A549 (cell line): ENCODE measurements around the gene MB21D2. TPM values are rescaled to one million over a fixed set of nuclear protein-coding genes. Genes with fewer than 3 reads are reported as not detected.

Source experiments
- ATAC-seq, 2 experiments: fragments of 200-7000 bp in 1 of 2; fragments of >200 bp in 1 of 2; cut with Nextera tagmentation in 1 of 2; cut with Tn5 transposase in 1 of 2; 3 replicates each; pipeline versions ENCODE4 v1.8.0 to v1.9.1; 2018 to 2020; ENCODE audit warnings: mild to moderate bottlenecking in 1 of 2, moderate library complexity in 1 of 2
- CTCF ChIA-PET: fragments of 300-600 bp; sonication (Branson Sonifier 250); formaldehyde crosslinking; extraction: SDS; loops from one replicate; lab custom pipeline; 2021; ENCODE audit warnings: antibody characterized with exemption, inconsistent platforms; lab: Yijun Ruan, JAX
- POLR2A ChIA-PET: fragments of 350-600 bp; formaldehyde crosslinking; extraction: SDS; loops from one replicate; lab custom pipeline; 2021; ENCODE audit warnings: antibody characterized with exemption, inconsistent platforms; lab: Yijun Ruan, JAX
- DNase-seq, 2 experiments: peaks; one replicate each; pipeline versions ENCODE4 v3.0.0 to v3.0.0-alpha.2; 2011 to 2016; ENCODE audit warnings: low read depth in 1 of 2, low spot score in 1 of 2
- FAIRE-seq: peaks from 2 replicates; lab custom pipeline; 2011; peaks lifted over from hg19 to GRCh38; lab: Jason Lieb, UNC
- H3K27ac ChIP-seq, 2 experiments: fragments of >200 bp; sonication (Bioruptor Twin); formaldehyde crosslinking; 3 replicates each; pipeline ENCODE4 v1.5.1; 2016 to 2017
- H3K4me1 ChIP-seq: fragments of >200 bp; sonication (Bioruptor Twin); formaldehyde crosslinking; 3 replicates; pipeline ENCODE4 v1.6.1; 2016
- H3K4me2 ChIP-seq: fragments of >200 bp; sonication (Bioruptor Twin); formaldehyde crosslinking; 3 replicates; pipeline ENCODE4 v1.6.1; 2016
- H3K4me3 ChIP-seq: fragments of >200 bp; sonication (Bioruptor Twin); formaldehyde crosslinking; 3 replicates; pipeline ENCODE4 v1.5.1; 2016
- H3K9me3 ChIP-seq: fragments of >200 bp; sonication (Bioruptor Twin); formaldehyde crosslinking; 3 replicates; pipeline ENCODE4 v1.6.1; 2016
- CHD4 ChIP-seq: fragments of 200-600 bp; sonication (generic); IDR thresholded peaks from 2 replicates; pipeline ENCODE4 v1.6.1; 2016; ENCODE audit warnings: antibody characterized with exemption, mild to moderate bottlenecking, borderline replicate concordance
- JUN ChIP-seq, 2 experiments: fragments of >200 bp; sonication (Bioruptor Twin); formaldehyde crosslinking; IDR thresholded peaks; 2 replicates in 1 of 2; 3 replicates in 1 of 2; pipeline ENCODE4 v1.6.1; 2016 to 2017
- KDM5A ChIP-seq: fragments of 200-600 bp; sonication (generic); IDR thresholded peaks from 2 replicates; pipeline ENCODE4 v1.6.1; 2016; ENCODE audit warnings: antibody characterized with exemption, mild to moderate bottlenecking
- MYC ChIP-seq: IDR thresholded peaks from 2 replicates; pipeline ENCODE4 v1.6.1; 2012; ENCODE audit warnings: mild to moderate bottlenecking, inconsistent platforms, low read length, improper control_type of control experiment, borderline replicate concordance
- PBX3 ChIP-seq: IDR thresholded peaks from 2 replicates; pipeline ENCODE4 v1.6.1; 2012
- POLR2A ChIP-seq: IDR thresholded peaks from 2 replicates; pipeline ENCODE4 v1.6.1; 2012; ENCODE audit warnings: mild to moderate bottlenecking, low read length
- POLR2AphosphoS2 ChIP-seq: conservative IDR thresholded peaks from 2 replicates; pipeline ENCODE4 v1.6.1; 2012; ENCODE audit warnings: low read length, improper control_type of control experiment, inconsistent platforms
- ZFP36 ChIP-seq: fragments of 450-650 bp; IDR thresholded peaks from 2 replicates; pipeline ENCODE4 v1.6.1; 2014; ENCODE audit warnings: borderline replicate concordance; ENCODE audit not compliant: partially characterized antibody
- WGBS: methylation state at CpG from one replicate; pipeline ENCODE4 v1.1.6; 2017; ENCODE audit errors: missing lambda C conversion rate; 5-methylcytosine and 5-hydroxymethylcytosine counted together
- polyA plus RNA-seq, 4 experiments: library from polyadenylated mRNA; depleted of rRNA in 3 of 4; stranded (reverse); fragments of >200 nt; fragmentation: RNase III in 1 of 4; extraction: RNeasy Plus Mini Kit Qiagen cat#74134 plus additional on column Dnase treatment in 1 of 4; gene quantifications; 2 replicates in 3 of 4; 3 replicates in 1 of 4; pipeline ENCODE4 v1.2.3, GENCODE V29; 2011 to 2017
- TF ChIP-seq, protein P1 (sequence below): fragments of 200-600 bp; sonication (generic); IDR thresholded peaks from 2 replicates; pipeline ENCODE4 v1.6.1; 2016; ENCODE audit warnings: antibody characterized with exemption, mild to moderate bottlenecking, moderate library complexity
- TF ChIP-seq, protein P2 (sequence below): fragments of 450-650 bp; IDR thresholded peaks from 2 replicates; pipeline ENCODE4 v1.6.1; 2014; ENCODE audit warnings: antibody characterized with exemption
- TF ChIP-seq, protein P3 (sequence below): IDR thresholded peaks from 2 replicates; pipeline ENCODE4 v1.6.1; 2012; ENCODE audit warnings: low read depth, borderline replicate concordance

Gene MB21D2
- polyA plus RNA-seq, 2 of the 4 experiments (the other 2 are of a cell fraction): 4.8 to 7.5 TPM

DNA sequence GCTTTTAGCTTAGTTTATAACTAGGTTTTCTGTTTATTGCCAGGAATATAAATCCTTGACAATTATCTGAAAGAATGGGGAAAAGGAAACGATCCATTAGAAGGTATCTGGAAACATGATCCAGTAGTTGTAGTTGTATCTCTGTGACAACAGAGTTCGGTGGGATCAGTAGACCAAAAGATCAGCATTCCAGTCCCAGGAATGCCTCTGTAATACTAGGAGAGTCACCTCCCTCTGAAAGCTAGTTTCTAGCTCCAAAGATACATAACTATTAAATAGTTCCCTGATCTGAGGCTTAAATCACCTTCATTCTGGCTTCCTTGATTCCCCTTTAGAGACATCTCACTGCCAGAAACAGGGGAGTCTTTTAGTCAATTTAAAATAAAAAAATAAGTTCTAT is 34.1 kb downstream of the MB21D2 start (continued):
- no peak for TF ChIP-seq POLR2A
- TF ChIP-seq, protein P1, sequence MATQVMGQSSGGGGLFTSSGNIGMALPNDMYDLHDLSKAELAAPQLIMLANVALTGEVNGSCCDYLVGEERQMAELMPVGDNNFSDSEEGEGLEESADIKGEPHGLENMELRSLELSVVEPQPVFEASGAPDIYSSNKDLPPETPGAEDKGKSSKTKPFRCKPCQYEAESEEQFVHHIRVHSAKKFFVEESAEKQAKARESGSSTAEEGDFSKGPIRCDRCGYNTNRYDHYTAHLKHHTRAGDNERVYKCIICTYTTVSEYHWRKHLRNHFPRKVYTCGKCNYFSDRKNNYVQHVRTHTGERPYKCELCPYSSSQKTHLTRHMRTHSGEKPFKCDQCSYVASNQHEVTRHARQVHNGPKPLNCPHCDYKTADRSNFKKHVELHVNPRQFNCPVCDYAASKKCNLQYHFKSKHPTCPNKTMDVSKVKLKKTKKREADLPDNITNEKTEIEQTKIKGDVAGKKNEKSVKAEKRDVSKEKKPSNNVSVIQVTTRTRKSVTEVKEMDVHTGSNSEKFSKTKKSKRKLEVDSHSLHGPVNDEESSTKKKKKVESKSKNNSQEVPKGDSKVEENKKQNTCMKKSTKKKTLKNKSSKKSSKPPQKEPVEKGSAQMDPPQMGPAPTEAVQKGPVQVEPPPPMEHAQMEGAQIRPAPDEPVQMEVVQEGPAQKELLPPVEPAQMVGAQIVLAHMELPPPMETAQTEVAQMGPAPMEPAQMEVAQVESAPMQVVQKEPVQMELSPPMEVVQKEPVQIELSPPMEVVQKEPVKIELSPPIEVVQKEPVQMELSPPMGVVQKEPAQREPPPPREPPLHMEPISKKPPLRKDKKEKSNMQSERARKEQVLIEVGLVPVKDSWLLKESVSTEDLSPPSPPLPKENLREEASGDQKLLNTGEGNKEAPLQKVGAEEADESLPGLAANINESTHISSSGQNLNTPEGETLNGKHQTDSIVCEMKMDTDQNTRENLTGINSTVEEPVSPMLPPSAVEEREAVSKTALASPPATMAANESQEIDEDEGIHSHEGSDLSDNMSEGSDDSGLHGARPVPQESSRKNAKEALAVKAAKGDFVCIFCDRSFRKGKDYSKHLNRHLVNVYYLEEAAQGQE: no peak
- TF ChIP-seq POLR2AphosphoS2: no peak

DNA sequence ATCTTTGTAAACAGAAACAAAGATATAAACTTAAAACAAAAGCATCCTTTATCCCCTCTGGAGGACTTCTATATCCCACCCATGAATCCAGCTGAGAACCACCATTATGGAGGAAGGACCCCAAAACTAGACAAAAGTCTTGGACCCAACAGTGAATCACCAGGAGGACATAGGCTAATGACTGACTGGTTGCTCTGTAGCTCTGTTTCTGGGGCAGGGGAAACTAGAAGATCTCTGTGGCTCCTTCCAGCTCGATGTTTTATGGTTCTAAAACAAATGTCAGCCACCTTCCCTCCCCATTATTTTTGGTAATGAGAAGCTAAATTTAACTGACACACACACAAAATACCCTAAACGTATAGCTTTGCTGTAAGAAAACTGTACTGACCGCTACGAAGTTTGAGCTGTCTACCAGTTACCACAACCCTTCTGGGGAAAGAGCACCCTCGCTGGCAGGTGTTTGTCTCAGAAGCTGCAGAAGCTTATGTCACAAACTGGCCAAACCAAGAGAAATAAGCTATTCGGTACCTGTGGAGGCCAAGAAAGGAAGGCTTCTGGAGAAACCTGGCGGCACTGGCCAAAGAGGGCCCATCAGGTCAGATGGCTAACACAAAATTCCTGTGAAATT is 36.4 kb downstream of the MB21D2 start:
- ChIA-PET CTCF (interaction anchor here (0.7 to 1.1 kb wide), 3 partner anchors 14 to 161 kb away, joined by 3 read pairs; no protein-coding TSS in a partner anchor), POLR2A (no interaction called here)
- Histone ChIP-seq H3K27ac (peak overlapping the region; percentile 19 to 81; a peak in 5 of 6 replicates), H3K9me3 (no peaks in the 10 kb centered on the region), H3K4me2 (peak overlapping the region; percentile 38; the same call in 2 of the 3 replicates), H3K4me3 (no peak overlapping the region), H3K4me1 (peaks cover 44% of the 10 kb centered on the region)
- DNase-seq: no peak
- FAIRE-seq: no peak
- ATAC-seq: no peak
- TF ChIP-seq ZFP36: no peak
- WGBS: 95% methylated on average over 6 of the region's 7 CpGs

- CTCF ChIA-PET: interaction anchor here (1.6 to 2.3 kb wide), 2 partner anchors 64 to 162 kb away, joined by 7 to 8 read pairs; no protein-coding TSS in a partner anchor
- FAIRE-seq: no peak
Measured at GRCh38 chr3:192880313-192880712, 37.3 kb downstream of the MB21D2 start.

More at GRCh38 chr3:192880313-192880712, 37.3 kb downstream of the MB21D2 start:
- Histone ChIP-seq H3K4me3 (no peak overlapping the region), H3K27ac (no peak overlapping the region), H3K4me1 (peaks cover 34% of the 10 kb centered on the region), H3K9me3 (no peaks in the 10 kb centered on the region), H3K4me2 (no peak overlapping the region)
- WGBS: 50% methylated on average over 6 of the region's 6 CpGs
- POLR2A ChIA-PET: interaction anchor here (0.7 kb wide), 1 partner anchor 38 kb away, joined by 5 read pairs; the partner anchor contains the start of gene MB21D2
- TF ChIP-seq, protein P2, sequence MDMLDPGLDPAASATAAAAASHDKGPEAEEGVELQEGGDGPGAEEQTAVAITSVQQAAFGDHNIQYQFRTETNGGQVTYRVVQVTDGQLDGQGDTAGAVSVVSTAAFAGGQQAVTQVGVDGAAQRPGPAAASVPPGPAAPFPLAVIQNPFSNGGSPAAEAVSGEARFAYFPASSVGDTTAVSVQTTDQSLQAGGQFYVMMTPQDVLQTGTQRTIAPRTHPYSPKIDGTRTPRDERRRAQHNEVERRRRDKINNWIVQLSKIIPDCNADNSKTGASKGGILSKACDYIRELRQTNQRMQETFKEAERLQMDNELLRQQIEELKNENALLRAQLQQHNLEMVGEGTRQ: no peak
- TF ChIP-seq MYC: no peak
- TF ChIP-seq JUN (IDR thresholded peaks at IDR 0.05): no peak
- TF ChIP-seq, protein P3, sequence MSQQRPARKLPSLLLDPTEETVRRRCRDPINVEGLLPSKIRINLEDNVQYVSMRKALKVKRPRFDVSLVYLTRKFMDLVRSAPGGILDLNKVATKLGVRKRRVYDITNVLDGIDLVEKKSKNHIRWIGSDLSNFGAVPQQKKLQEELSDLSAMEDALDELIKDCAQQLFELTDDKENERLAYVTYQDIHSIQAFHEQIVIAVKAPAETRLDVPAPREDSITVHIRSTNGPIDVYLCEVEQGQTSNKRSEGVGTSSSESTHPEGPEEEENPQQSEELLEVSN: no peak
- TF ChIP-seq CHD4: no peak
- no peak for TF ChIP-seq KDM5A
- TF ChIP-seq PBX3: no peak
- DNase-seq (no peak), ATAC-seq (no peak; a peak in 1 of 6 replicates)
